GM23338 (cell line): ENCODE data around the gene KLHL17. TPM values are rescaled to one million over a fixed set of nuclear protein-coding genes. Genes with fewer than 3 reads are reported as not detected.

Experiments used
- ATAC-seq: fragments of 200-7000 bp; cut with Tn5 transposase; 3 replicates; pipeline ENCODE4 v1.9.1; 2020
- DNase-seq: peaks from one replicate; pipeline ENCODE4 v3.0.0-alpha.2; 2015; ENCODE audit warnings: low spot score
- H2AFZ ChIP-seq: fragments of 200-600 bp; sonication (generic); 2 replicates; pipeline ENCODE4 v1.8.0; 2016; ENCODE audit warnings: antibody characterized with exemption, mild to moderate bottlenecking, moderate library complexity
- H3F3A ChIP-seq: fragments of 200-600 bp; sonication (generic); replicated peaks from 2 replicates; pipeline ENCODE4 v1.8.0; 2017; ENCODE audit warnings: antibody characterized with exemption, mixed run types, low read depth
- H3K27ac ChIP-seq: fragments of 200-600 bp; sonication (generic); 2 replicates; pipeline ENCODE4 v1.6.1; 2016; ENCODE audit warnings: low read depth
- H3K27me3 ChIP-seq: fragments of 200-600 bp; sonication (generic); 2 replicates; pipeline ENCODE4 v1.8.0; 2016; ENCODE audit warnings: mild to moderate bottlenecking, mixed run types, moderate library complexity; ENCODE audit not compliant: insufficient read depth
- H3K36me3 ChIP-seq: fragments of 200-600 bp; sonication (generic); 2 replicates; pipeline ENCODE4 v1.8.0; 2016; ENCODE audit warnings: mild to moderate bottlenecking; ENCODE audit not compliant: insufficient read depth
- H3K4me1 ChIP-seq: fragments of 200-600 bp; sonication (generic); 2 replicates; pipeline ENCODE4 v1.8.0; 2016; ENCODE audit warnings: mild to moderate bottlenecking, moderate library complexity; ENCODE audit not compliant: insufficient read depth
- H3K4me2 ChIP-seq: fragments of 200-600 bp; sonication (generic); 2 replicates; pipeline ENCODE4 v1.7.1; 2017; ENCODE audit warnings: mixed run types
- H3K4me3 ChIP-seq: fragments of 200-600 bp; sonication (generic); 2 replicates; pipeline ENCODE4 v1.6.1; 2016; ENCODE audit warnings: mixed run types
- H3K79me2 ChIP-seq: fragments of 200-600 bp; sonication (generic); replicated peaks from 2 replicates; pipeline ENCODE4 v1.8.0; 2017; ENCODE audit warnings: mild to moderate bottlenecking; ENCODE audit not compliant: insufficient read depth
- H3K9me2 ChIP-seq: fragments of 200-600 bp; sonication (generic); 2 replicates; pipeline ENCODE4 v1.8.0; 2017; ENCODE audit not compliant: insufficient read depth
- H4K20me1 ChIP-seq: fragments of 200-600 bp; sonication (generic); replicated peaks from 2 replicates; pipeline ENCODE4 v1.8.0; 2017; ENCODE audit warnings: mild to moderate bottlenecking; ENCODE audit not compliant: insufficient read depth
- H3K27ac Mint-ChIP-seq: 2 replicates; pipeline ENCODE4 v1.8.0; 2020; ENCODE audit warnings: inconsistent platforms, mild to moderate bottlenecking, moderate library complexity, mixed read lengths
- H3K27me3 Mint-ChIP-seq: 3 replicates; pipeline ENCODE4 v1.8.0; 2022; ENCODE audit warnings: low read depth, mild to moderate bottlenecking, moderate library complexity, mixed read lengths, inconsistent platforms; ENCODE audit not compliant: insufficient read depth, poor library complexity
- H3K36me3 Mint-ChIP-seq: 3 replicates; pipeline ENCODE4 v1.8.0; 2021; ENCODE audit warnings: low read depth, mild to moderate bottlenecking, inconsistent platforms, moderate library complexity, mixed read lengths
- H3K4me1 Mint-ChIP-seq: 3 replicates; pipeline ENCODE4 v1.8.0; 2020; ENCODE audit warnings: mild to moderate bottlenecking, inconsistent platforms, mixed read lengths
- H3K4me3 Mint-ChIP-seq: 3 replicates; pipeline ENCODE4 v1.8.0; 2021; ENCODE audit warnings: moderate library complexity, mild to moderate bottlenecking, inconsistent platforms, mixed read lengths
- H3K9me3 Mint-ChIP-seq: 3 replicates; pipeline ENCODE4 v1.8.0; 2020; ENCODE audit warnings: moderate library complexity, mild to moderate bottlenecking, inconsistent platforms, mixed read lengths
- CREB1 ChIP-seq: fragments of 250-450 bp; sonication (Bioruptor Pico); IDR thresholded peaks from 2 replicates; pipeline ENCODE4 v1.5.0; 2020; ENCODE audit warnings: low read depth, mild to moderate bottlenecking, moderate library complexity
- EZH2phosphoT487 ChIP-seq: fragments of 200-600 bp; sonication (generic); IDR thresholded peaks from one replicate; pipeline ENCODE4 v1.8.1; 2018; ENCODE audit warnings: antibody characterized with exemption; ENCODE audit not compliant: unreplicated experiment
- NANOG ChIP-seq: IDR thresholded peaks from 2 replicates; pipeline ENCODE4 v1.6.1; 2016; ENCODE audit warnings: antibody characterized with exemption, borderline replicate concordance
- POLR2AphosphoS5 ChIP-seq: IDR thresholded peaks from 2 replicates; pipeline ENCODE4 v1.6.1; 2016; ENCODE audit warnings: antibody characterized with exemption, low read depth
- STAT1 ChIP-seq: IDR thresholded peaks from one replicate; pipeline ENCODE4 v1.6.1; 2016; ENCODE audit warnings: antibody characterized with exemption; ENCODE audit not compliant: unreplicated experiment
- ZNF114 ChIP-seq: fragments of 250-450 bp; sonication (Bioruptor Pico); IDR thresholded peaks from 2 replicates; pipeline ENCODE4 v1.5.0; 2020; ENCODE audit warnings: mild to moderate bottlenecking, moderate library complexity
- polyA plus RNA-seq: library from polyadenylated mRNA; unstranded; fragments of >200 nt; fragmentation: Nextera tagmentation; extraction: Ambion mirVana; gene quantifications from 2 replicates; pipeline ENCODE4 v1.2.1, GENCODE V29; 2016
- total RNA-seq: library from RNA; depleted of rRNA; stranded (reverse); fragments of >200 nt; shearing (Covaris generic); gene quantifications from 2 replicates; pipeline ENCODE4 v1.2.3, GENCODE V29; 2014
- TF ChIP-seq, protein P1 (sequence below), 2 experiments: fragments of 200-600 bp in 1 of 2; sonication (generic) in 1 of 2; conservative IDR thresholded peaks; 2 replicates each; pipeline versions ENCODE4 v1.5.1 to v1.6.1; 2016 to 2017; ENCODE audit warnings: antibody characterized with exemption in 2 of 2, low read depth in 2 of 2, mild to moderate bottlenecking in 2 of 2, moderate library complexity in 1 of 2
- TF ChIP-seq, protein P2 (sequence below): fragments of 250-450 bp; sonication (Bioruptor Pico); IDR thresholded peaks from 2 replicates; pipeline ENCODE4 v1.5.0; 2020; ENCODE audit warnings: mild to moderate bottlenecking, moderate library complexity

Gene KLHL17
- total and polyA plus RNA-seq, 2 experiments from 2014 or later, result 16.5 to 37.1 TPM

DNA sequence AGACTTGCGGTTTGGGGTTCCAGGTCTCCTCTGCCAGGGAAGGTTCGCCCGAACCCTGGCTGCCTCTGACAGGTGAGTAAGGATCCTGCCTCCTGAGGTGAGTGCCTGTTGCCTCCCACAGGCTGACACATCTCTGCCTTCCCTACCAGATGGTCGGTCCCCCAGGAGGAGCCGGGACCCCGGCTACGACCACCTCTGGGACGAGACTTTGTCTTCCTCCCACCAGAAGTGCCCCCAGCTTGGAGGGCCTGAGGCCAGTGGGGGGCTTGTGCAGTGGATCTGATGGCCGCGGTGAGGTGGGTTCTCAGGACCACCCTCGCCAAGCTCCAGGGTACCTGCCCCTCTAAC, 13.9 kb downstream of the KLHL17 start:
- H3K36me3 ChIP-seq, result no peaks in the 10 kb centered on the region
- H3K27ac ChIP-seq, result no peak overlapping the region
- no peak for TF ChIP-seq POLR2AphosphoS5
- TF ChIP-seq CREB1 (CRISPR knock-in tag), result no peak
- TF ChIP-seq, protein P1, sequence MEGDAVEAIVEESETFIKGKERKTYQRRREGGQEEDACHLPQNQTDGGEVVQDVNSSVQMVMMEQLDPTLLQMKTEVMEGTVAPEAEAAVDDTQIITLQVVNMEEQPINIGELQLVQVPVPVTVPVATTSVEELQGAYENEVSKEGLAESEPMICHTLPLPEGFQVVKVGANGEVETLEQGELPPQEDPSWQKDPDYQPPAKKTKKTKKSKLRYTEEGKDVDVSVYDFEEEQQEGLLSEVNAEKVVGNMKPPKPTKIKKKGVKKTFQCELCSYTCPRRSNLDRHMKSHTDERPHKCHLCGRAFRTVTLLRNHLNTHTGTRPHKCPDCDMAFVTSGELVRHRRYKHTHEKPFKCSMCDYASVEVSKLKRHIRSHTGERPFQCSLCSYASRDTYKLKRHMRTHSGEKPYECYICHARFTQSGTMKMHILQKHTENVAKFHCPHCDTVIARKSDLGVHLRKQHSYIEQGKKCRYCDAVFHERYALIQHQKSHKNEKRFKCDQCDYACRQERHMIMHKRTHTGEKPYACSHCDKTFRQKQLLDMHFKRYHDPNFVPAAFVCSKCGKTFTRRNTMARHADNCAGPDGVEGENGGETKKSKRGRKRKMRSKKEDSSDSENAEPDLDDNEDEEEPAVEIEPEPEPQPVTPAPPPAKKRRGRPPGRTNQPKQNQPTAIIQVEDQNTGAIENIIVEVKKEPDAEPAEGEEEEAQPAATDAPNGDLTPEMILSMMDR (conservative IDR thresholded peaks at IDR 0.05; ENCODE audit: low read depth in 2 of 2), result no peak
- TF ChIP-seq, protein P2, sequence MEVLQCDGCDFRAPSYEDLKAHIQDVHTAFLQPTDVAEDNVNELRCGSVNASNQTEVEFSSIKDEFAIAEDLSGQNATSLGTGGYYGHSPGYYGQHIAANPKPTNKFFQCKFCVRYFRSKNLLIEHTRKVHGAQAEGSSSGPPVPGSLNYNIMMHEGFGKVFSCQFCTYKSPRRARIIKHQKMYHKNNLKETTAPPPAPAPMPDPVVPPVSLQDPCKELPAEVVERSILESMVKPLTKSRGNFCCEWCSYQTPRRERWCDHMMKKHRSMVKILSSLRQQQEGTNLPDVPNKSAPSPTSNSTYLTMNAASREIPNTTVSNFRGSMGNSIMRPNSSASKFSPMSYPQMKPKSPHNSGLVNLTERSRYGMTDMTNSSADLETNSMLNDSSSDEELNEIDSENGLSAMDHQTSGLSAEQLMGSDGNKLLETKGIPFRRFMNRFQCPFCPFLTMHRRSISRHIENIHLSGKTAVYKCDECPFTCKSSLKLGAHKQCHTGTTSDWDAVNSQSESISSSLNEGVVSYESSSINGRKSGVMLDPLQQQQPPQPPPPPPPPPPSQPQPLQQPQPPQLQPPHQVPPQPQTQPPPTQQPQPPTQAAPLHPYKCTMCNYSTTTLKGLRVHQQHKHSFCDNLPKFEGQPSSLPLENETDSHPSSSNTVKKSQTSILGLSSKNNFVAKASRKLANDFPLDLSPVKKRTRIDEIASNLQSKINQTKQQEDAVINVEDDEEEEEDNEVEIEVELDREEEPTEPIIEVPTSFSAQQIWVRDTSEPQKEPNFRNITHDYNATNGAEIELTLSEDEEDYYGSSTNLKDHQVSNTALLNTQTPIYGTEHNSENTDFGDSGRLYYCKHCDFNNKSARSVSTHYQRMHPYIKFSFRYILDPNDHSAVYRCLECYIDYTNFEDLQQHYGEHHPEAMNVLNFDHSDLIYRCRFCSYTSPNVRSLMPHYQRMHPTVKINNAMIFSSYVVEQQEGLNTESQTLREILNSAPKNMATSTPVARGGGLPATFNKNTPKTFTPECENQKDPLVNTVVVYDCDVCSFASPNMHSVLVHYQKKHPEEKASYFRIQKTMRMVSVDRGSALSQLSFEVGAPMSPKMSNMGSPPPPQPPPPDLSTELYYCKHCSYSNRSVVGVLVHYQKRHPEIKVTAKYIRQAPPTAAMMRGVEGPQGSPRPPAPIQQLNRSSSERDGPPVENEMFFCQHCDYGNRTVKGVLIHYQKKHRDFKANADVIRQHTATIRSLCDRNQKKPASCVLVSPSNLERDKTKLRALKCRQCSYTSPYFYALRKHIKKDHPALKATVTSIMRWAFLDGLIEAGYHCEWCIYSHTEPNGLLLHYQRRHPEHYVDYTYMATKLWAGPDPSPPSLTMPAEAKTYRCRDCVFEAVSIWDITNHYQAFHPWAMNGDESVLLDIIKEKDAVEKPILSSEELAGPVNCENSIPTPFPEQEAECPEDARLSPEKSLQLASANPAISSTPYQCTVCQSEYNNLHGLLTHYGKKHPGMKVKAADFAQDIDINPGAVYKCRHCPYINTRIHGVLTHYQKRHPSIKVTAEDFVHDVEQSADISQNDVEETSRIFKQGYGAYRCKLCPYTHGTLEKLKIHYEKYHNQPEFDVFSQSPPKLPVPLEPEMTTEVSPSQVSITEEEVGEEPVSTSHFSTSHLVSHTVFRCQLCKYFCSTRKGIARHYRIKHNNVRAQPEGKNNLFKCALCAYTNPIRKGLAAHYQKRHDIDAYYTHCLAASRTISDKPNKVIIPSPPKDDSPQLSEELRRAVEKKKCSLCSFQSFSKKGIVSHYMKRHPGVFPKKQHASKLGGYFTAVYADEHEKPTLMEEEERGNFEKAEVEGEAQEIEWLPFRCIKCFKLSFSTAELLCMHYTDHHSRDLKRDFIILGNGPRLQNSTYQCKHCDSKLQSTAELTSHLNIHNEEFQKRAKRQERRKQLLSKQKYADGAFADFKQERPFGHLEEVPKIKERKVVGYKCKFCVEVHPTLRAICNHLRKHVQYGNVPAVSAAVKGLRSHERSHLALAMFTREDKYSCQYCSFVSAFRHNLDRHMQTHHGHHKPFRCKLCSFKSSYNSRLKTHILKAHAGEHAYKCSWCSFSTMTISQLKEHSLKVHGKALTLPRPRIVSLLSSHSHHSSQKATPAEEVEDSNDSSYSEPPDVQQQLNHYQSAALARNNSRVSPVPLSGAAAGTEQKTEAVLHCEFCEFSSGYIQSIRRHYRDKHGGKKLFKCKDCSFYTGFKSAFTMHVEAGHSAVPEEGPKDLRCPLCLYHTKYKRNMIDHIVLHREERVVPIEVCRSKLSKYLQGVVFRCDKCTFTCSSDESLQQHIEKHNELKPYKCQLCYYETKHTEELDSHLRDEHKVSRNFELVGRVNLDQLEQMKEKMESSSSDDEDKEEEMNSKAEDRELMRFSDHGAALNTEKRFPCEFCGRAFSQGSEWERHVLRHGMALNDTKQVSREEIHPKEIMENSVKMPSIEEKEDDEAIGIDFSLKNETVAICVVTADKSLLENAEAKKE (CRISPR knock-in tag), result no peak
- TF ChIP-seq EZH2phosphoT487, result no peak
- no peak for TF ChIP-seq ZNF114 (CRISPR knock-in tag)
- no peak for TF ChIP-seq NANOG
- no peak for TF ChIP-seq STAT1
- 0 out of 2 replicates have a peak, but pooled peaks cover 2% of the 10 kb centered on the region for H4K20me1 ChIP-seq
- no peaks in the 10 kb centered on the region for H3K9me2 ChIP-seq
- H2AFZ ChIP-seq, result no peak overlapping the region
- no peak overlapping the region for H3K4me2 ChIP-seq
- ATAC-seq (no peak), DNase-seq (no peak)
- Mint-ChIP-seq H3K9me3 (peaks cover 5% of the 10 kb centered on the region), H3K4me1 (peaks cover 4% of the 10 kb centered on the region), H3K36me3 (peaks cover 5% of the 10 kb centered on the region), H3K27ac (no peak overlapping the region), H3K27me3 (peaks cover 24% of the 10 kb centered on the region), H3K4me3 (no peak overlapping the region)
- H3K4me3 ChIP-seq, result no peak overlapping the region
- no peaks in the 10 kb centered on the region for H3K79me2 ChIP-seq
- H3K4me1 ChIP-seq, result no peaks in the 10 kb centered on the region; the same call in 1 of the 2 replicates
- H3F3A ChIP-seq, result peaks cover 5% of the 10 kb centered on the region
- peaks cover 11% of the 10 kb centered on the region; the same call in 1 of the 2 replicates for H3K27me3 ChIP-seq
